ENCODE results near the gene FAIM2. TPM values are rescaled to one million over a fixed set of nuclear protein-coding genes. Genes with fewer than 3 reads are reported as not detected.
A peak's percentile ranks its signal among the peaks of the same experiment; 100 is the strongest.

Gene FAIM2
- total RNA-seq (1.4 and 5.0 TPM in 2 replicates), polyA plus RNA-seq (7.3 and 14.0 TPM in 2 replicates)

DNA sequence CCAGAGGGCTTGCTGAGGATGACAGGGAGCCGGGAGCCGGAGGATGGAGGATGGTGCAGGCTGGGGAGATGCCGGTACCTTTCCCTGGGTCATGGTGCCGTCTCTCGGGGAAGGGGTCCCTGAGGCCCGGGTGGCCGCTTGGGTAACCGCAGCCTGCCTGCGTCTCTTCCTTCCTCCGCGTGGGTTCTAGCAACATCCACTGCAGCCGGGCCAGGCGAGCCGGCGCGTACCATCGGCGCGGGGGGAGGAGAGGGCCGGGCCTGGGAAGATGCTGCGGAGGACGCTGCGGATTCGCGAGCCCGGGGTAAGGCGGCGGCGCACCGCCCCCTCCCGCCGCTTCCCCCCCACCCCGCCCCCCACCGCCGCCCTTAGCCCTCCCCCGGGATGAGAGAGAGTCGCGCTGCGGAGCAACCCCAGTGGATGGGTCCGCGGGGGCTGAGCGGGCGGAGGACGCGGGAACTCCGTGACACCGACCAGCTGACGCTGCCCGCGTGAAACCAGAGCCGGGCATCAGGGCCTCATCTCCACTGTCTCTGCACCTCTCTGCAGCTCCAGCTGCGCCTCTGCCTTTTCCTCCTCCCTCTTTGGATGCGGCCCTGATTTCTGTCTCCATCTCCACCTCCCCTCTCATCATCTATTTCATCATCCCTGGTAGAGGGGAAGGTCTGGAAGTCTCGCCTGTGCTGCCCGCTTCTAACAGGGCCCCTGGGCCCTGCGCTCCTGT lies at the start of gene FAIM2:
TSS of gene FAIM2 (minus strand) at position 201 of the 724 bp plus-strand sequence. CDS start at position 93, 108 bp downstream.
- peak; percentile 79 for DNase-seq (ENCODE audit: low spot score)
- Histone ChIP-seq H3K27ac (peak within 1 kb of the TSS; percentile 92), H3K36me3 (replicated peaks; ENCODE audit: insufficient read depth, low read depth) (no peaks in the 10 kb centered on the region), H3K27me3 (peaks cover 15% of the 10 kb centered on the region), H3K4me3 (no peak within 1 kb of the TSS), H3K4me2 (peak within 1 kb of the TSS; percentile 74), H2AFZ (peak within 1 kb of the TSS; percentile 31), H3K4me1 (ENCODE audit: insufficient read depth) (peaks cover 5% of the 10 kb centered on the region), H4K20me1 (ENCODE audit: insufficient read depth, poor library complexity, severe bottlenecking) (no peaks in the 10 kb centered on the region), H3K9me2 (replicated peaks; ENCODE audit: insufficient read depth) (no peaks in the 10 kb centered on the region), H3K79me2 (no peaks in the 10 kb centered on the region), H3K9me3 (ENCODE audit: low read depth) (no peaks in the 10 kb centered on the region)
- 24% methylated on average over 20 of the region's 56 CpGs for WGBS (ENCODE audit: low lambda C conversion rate, missing lambda C conversion rate)
- TF ChIP-seq, protein P1, sequence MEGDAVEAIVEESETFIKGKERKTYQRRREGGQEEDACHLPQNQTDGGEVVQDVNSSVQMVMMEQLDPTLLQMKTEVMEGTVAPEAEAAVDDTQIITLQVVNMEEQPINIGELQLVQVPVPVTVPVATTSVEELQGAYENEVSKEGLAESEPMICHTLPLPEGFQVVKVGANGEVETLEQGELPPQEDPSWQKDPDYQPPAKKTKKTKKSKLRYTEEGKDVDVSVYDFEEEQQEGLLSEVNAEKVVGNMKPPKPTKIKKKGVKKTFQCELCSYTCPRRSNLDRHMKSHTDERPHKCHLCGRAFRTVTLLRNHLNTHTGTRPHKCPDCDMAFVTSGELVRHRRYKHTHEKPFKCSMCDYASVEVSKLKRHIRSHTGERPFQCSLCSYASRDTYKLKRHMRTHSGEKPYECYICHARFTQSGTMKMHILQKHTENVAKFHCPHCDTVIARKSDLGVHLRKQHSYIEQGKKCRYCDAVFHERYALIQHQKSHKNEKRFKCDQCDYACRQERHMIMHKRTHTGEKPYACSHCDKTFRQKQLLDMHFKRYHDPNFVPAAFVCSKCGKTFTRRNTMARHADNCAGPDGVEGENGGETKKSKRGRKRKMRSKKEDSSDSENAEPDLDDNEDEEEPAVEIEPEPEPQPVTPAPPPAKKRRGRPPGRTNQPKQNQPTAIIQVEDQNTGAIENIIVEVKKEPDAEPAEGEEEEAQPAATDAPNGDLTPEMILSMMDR (IDR thresholded peaks at IDR 0.05; ENCODE audit: poor library complexity), result no peak
- TF ChIP-seq EZH2phosphoT487 (IDR thresholded peaks at IDR 0.05; ENCODE audit: low read depth, severe bottlenecking, unreplicated experiment), result no peak
- TF ChIP-seq EZH2 (IDR thresholded peaks at IDR 0.05; ENCODE audit: borderline replicate concordance), result no peak

DNA sequence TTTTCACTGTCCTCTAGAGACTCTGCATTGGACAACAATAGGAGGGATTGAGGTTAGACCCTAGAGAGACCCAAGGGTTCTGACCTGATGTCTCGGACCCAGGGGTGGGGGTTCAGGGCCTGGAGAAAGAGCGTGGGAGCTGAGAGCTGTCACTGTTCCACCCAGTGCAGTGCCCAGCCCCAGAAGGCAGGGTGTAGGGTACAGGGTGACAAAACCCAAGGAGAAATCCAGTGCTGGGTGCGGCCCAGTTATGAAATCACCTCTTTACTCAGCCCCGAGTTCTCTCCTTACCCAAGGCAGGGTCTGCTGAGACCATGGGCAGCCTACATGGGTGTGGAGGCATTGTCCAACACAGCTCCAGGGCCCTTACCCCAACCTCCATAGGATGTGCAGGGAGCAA lies 49.5 kb upstream of the FAIM2 start:
- Histone ChIP-seq H3K79me2 (no peaks in the 10 kb centered on the region), H3K27me3 (peaks cover 33% of the 10 kb centered on the region), H2AFZ (no peak overlapping the region), H3K4me2 (no peak overlapping the region), H3K4me3 (no peak overlapping the region), H3K9me3 (ENCODE audit: low read depth) (no peaks in the 10 kb centered on the region), H3K9me2 (replicated peaks; ENCODE audit: insufficient read depth) (no peaks in the 10 kb centered on the region), H4K20me1 (ENCODE audit: insufficient read depth, poor library complexity, severe bottlenecking) (no peaks in the 10 kb centered on the region), H3K36me3 (replicated peaks; ENCODE audit: insufficient read depth, low read depth) (no peaks in the 10 kb centered on the region), H3K27ac (no peak overlapping the region), H3K4me1 (ENCODE audit: insufficient read depth) (no peaks in the 10 kb centered on the region)
- TF ChIP-seq EZH2phosphoT487 (IDR thresholded peaks at IDR 0.05; ENCODE audit: low read depth, severe bottlenecking, unreplicated experiment) (no peak), EZH2 (IDR thresholded peaks at IDR 0.05; ENCODE audit: borderline replicate concordance) (no peak)
- TF ChIP-seq, protein P1 (IDR thresholded peaks at IDR 0.05; ENCODE audit: poor library complexity), result no peak
- WGBS (ENCODE audit: low lambda C conversion rate, missing lambda C conversion rate), result 95% methylated on average over 4 of the region's 4 CpGs
- DNase-seq (ENCODE audit: low spot score), result no peak

DNA sequence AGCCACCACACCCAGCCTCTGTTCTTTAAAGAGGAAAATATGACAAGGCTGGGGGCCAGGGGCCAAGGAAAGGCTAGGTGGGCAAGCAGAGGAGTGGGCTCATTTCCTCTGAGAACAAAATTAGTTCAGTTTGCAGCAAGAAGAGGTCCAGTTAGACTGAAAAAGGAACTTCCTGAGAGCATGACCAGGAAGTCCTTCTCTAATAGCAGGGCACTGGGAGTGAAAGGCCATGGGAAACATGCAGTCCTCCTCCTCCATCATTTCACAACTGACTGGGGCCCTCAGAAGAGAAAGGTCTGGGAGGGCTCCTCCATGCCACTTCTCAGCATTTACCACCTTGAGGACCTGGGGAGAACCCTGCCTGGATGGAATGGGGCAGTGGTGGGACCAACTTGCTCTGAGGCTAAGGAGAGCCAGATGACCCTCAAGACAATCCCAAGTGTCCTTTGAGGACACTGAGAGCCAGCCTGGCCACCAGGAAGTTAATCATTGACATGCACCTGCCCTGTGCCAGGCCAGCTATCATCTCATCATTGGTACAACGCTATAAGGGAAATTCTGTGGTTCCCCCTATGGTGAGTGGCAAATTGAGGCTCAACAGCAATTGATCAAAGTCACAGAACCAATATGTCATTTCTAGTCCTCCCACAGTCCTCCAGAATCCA lies 48.8 kb upstream of the FAIM2 start:
- 93% methylated on average over 1 of the region's 1 CpG for WGBS (ENCODE audit: low lambda C conversion rate, missing lambda C conversion rate)
- no peaks in the 10 kb centered on the region for H3K79me2 ChIP-seq
- TF ChIP-seq EZH2 (IDR thresholded peaks at IDR 0.05; ENCODE audit: borderline replicate concordance), result no peak
- TF ChIP-seq, protein P1 (IDR thresholded peaks at IDR 0.05; ENCODE audit: poor library complexity), result no peak
- no peak for TF ChIP-seq EZH2phosphoT487 (IDR thresholded peaks at IDR 0.05; ENCODE audit: low read depth, severe bottlenecking, unreplicated experiment)

More for the DNA sequence above, 48.8 kb upstream of the FAIM2 start:
- Histone ChIP-seq H3K4me3 (no peak overlapping the region), H3K4me1 (ENCODE audit: insufficient read depth) (no peaks in the 10 kb centered on the region), H3K9me2 (replicated peaks; ENCODE audit: insufficient read depth) (no peaks in the 10 kb centered on the region), H3K36me3 (replicated peaks; ENCODE audit: insufficient read depth, low read depth) (no peaks in the 10 kb centered on the region), H3K27ac (no peak overlapping the region), H2AFZ (no peak overlapping the region), H3K4me2 (no peak overlapping the region), H4K20me1 (ENCODE audit: insufficient read depth, poor library complexity, severe bottlenecking) (no peaks in the 10 kb centered on the region), H3K27me3 (peaks cover 28% of the 10 kb centered on the region), H3K9me3 (ENCODE audit: low read depth) (no peaks in the 10 kb centered on the region)
- DNase-seq (ENCODE audit: low spot score), result no peak

Data from hepatocyte (in vitro differentiated cells).